Hepatocyte (in vitro differentiated cells): ENCODE results near the gene ANKRD55. TPM values are rescaled to one million over a fixed set of nuclear protein-coding genes. Genes with fewer than 3 reads are reported as not detected.
"Not testable (repeated sequence)": the region's sequence is repeated elsewhere in the genome, so short reads cannot be mapped to it uniquely, and the experiment has no call there.

Source experiments
- DNase-seq: peaks from one replicate; pipeline ENCODE4 v3.0.0-alpha.2; 2016; ENCODE audit warnings: low spot score
- H2AFZ ChIP-seq: fragments of 200-600 bp; sonication (generic); 2 replicates; pipeline ENCODE4 v1.6.0; 2016; ENCODE audit warnings: antibody characterized with exemption, mild to moderate bottlenecking
- H3K27ac ChIP-seq: fragments of 200-600 bp; sonication (generic); 2 replicates; pipeline ENCODE4 v1.5.1; 2016; ENCODE audit warnings: mild to moderate bottlenecking
- H3K27me3 ChIP-seq: fragments of 200-600 bp; sonication (generic); 2 replicates; pipeline ENCODE4 v1.6.1; 2016
- H3K36me3 ChIP-seq: fragments of 200-600 bp; sonication (generic); replicated peaks from 2 replicates; pipeline ENCODE4 v1.5.1; 2016; ENCODE audit warnings: low read depth; ENCODE audit not compliant: insufficient read depth
- H3K4me1 ChIP-seq: fragments of 200-600 bp; sonication (generic); 2 replicates; pipeline ENCODE4 v1.5.1; 2016; ENCODE audit warnings: mild to moderate bottlenecking, moderate library complexity; ENCODE audit not compliant: insufficient read depth
- H3K4me2 ChIP-seq: fragments of 200-600 bp; sonication (generic); 2 replicates; pipeline ENCODE4 v1.6.0; 2016
- H3K4me3 ChIP-seq: fragments of 200-600 bp; sonication (generic); 2 replicates; pipeline ENCODE4 v1.5.1; 2016; ENCODE audit warnings: mild to moderate bottlenecking
- H3K79me2 ChIP-seq: fragments of 200-600 bp; sonication (generic); 2 replicates; pipeline ENCODE4 v1.6.0; 2017; ENCODE audit warnings: mild to moderate bottlenecking
- H3K9me2 ChIP-seq: fragments of 200-600 bp; sonication (generic); replicated peaks from 2 replicates; pipeline ENCODE4 v1.6.0; 2017; ENCODE audit warnings: mild to moderate bottlenecking; ENCODE audit not compliant: insufficient read depth
- H3K9me3 ChIP-seq: fragments of 200-600 bp; sonication (generic); 2 replicates; pipeline ENCODE4 v1.5.1; 2016; ENCODE audit warnings: low read depth, mild to moderate bottlenecking
- H4K20me1 ChIP-seq: fragments of 200-600 bp; sonication (generic); 2 replicates; pipeline ENCODE4 v1.6.0; 2016; ENCODE audit warnings: mild to moderate bottlenecking; ENCODE audit not compliant: insufficient read depth, poor library complexity, severe bottlenecking
- EZH2 ChIP-seq: fragments of 200-600 bp; sonication (generic); IDR thresholded peaks from 2 replicates; pipeline ENCODE4 v1.6.1; 2016; ENCODE audit warnings: antibody characterized with exemption, mild to moderate bottlenecking, borderline replicate concordance
- EZH2phosphoT487 ChIP-seq: fragments of 200-600 bp; sonication (generic); IDR thresholded peaks from one replicate; pipeline ENCODE4 v1.6.1; 2018; ENCODE audit warnings: antibody characterized with exemption, mild to moderate bottlenecking, low read depth, moderate library complexity; ENCODE audit not compliant: unreplicated experiment, severe bottlenecking
- WGBS: methylation state at CpG from one replicate; pipeline ENCODE4 v1.1.6; 2016; ENCODE audit warnings: low lambda C conversion rate; ENCODE audit errors: missing lambda C conversion rate; 5-methylcytosine and 5-hydroxymethylcytosine counted together
- polyA plus RNA-seq: library from polyadenylated mRNA; unstranded; fragments of >200 nt; fragmentation: Nextera tagmentation; extraction: Ambion mirVana; gene quantifications from 2 replicates; pipeline ENCODE4 v1.2.1, GENCODE V29; 2016
- total RNA-seq: library from RNA; depleted of rRNA; stranded (reverse); fragments of >200 nt; gene quantifications from 2 replicates; pipeline ENCODE4 v1.2.3, GENCODE V29; 2014
- TF ChIP-seq, protein P1 (sequence below): fragments of 200-600 bp; sonication (generic); IDR thresholded peaks from 2 replicates; pipeline ENCODE4 v1.5.1; 2016; ENCODE audit warnings: antibody characterized with exemption, mild to moderate bottlenecking; ENCODE audit not compliant: poor library complexity

Gene ANKRD55
- total and polyA plus RNA-seq, 2 experiments from 2014 or later: 0.20 to 0.31 TPM

DNA sequence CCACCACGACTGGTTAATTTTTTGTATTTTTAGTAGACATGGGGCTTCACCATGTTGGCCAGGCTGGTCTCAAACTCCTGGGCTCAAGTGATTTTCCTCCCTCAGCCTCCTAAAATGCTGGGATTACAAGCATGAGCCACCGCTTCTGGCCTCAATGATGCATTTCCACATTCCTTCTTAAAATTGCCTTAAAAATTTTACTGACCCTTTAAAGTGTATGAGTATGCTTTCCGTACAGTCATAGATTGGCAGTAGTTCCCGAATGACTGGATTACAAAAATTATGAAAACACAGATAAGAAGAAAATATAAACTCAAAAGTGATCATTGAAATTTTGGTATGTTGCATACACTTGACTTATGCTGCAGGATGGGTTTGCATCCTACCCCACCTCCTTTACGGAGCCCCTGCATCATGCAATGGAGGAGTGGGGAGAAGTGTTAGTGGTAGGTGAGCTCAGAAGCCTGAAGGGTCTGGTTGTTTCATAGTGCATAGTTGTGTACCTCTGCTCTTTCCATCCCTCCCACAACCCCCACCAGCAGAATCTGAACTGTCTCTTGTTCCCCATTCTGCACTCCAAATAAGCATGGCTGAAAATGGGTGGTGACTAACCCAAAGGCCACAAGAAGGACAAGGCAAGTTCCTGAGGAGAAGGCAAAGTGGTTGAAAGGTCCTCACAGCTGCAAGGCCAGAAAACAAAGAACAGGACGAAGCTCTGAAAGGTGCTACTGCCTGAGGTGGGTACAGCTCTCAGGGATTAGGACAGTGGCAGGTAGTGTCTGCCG is 26.8 kb downstream of the ANKRD55 start:
- no peaks in the 10 kb centered on the region for H3K79me2 ChIP-seq
- TF ChIP-seq EZH2 (no peak), EZH2phosphoT487 (no peak)
- TF ChIP-seq, protein P1, sequence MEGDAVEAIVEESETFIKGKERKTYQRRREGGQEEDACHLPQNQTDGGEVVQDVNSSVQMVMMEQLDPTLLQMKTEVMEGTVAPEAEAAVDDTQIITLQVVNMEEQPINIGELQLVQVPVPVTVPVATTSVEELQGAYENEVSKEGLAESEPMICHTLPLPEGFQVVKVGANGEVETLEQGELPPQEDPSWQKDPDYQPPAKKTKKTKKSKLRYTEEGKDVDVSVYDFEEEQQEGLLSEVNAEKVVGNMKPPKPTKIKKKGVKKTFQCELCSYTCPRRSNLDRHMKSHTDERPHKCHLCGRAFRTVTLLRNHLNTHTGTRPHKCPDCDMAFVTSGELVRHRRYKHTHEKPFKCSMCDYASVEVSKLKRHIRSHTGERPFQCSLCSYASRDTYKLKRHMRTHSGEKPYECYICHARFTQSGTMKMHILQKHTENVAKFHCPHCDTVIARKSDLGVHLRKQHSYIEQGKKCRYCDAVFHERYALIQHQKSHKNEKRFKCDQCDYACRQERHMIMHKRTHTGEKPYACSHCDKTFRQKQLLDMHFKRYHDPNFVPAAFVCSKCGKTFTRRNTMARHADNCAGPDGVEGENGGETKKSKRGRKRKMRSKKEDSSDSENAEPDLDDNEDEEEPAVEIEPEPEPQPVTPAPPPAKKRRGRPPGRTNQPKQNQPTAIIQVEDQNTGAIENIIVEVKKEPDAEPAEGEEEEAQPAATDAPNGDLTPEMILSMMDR: no peak
- no peaks in the 10 kb centered on the region for H3K36me3 ChIP-seq
- H3K27me3 ChIP-seq: no peaks in the 10 kb centered on the region
- H3K27ac ChIP-seq: no peak overlapping the region
- DNase-seq: no peak
- peaks cover 4% of the 10 kb centered on the region for H3K4me1 ChIP-seq
- no peaks in the 10 kb centered on the region for H3K9me2 ChIP-seq
- no peak overlapping the region for H3K4me3 ChIP-seq
- no peaks in the 10 kb centered on the region for H4K20me1 ChIP-seq
- no peak overlapping the region for H2AFZ ChIP-seq
- H3K4me2 ChIP-seq: no peak overlapping the region
- H3K9me3 ChIP-seq: no peaks in the 10 kb centered on the region
- WGBS: 88% methylated on average over 7 of the region's 7 CpGs

- not testable (repeated sequence) for H3K4me1 ChIP-seq, H3K36me3 ChIP-seq, H3K9me3 ChIP-seq, H3K4me3 ChIP-seq, H3K4me2 ChIP-seq, H3K9me2 ChIP-seq, H3K27ac ChIP-seq, H4K20me1 ChIP-seq, DNase-seq, H2AFZ ChIP-seq, H3K27me3 ChIP-seq, H3K79me2 ChIP-seq
Measured at GRCh38 chr5:56203936-56204335, 29.2 kb downstream of the ANKRD55 start.

GRCh38 chr5:56202483-56202882 is 30.6 kb downstream of the ANKRD55 start:
- TF ChIP-seq, protein P1: no peak
- no peak for TF ChIP-seq EZH2
- TF ChIP-seq EZH2phosphoT487: no peak
- Histone ChIP-seq H3K36me3 (no peaks in the 10 kb centered on the region), H4K20me1 (no peaks in the 10 kb centered on the region), H3K4me3 (no peak overlapping the region), H3K79me2 (no peaks in the 10 kb centered on the region), H3K9me3 (no peaks in the 10 kb centered on the region), H2AFZ (no peak overlapping the region), H3K4me1 (peaks cover 4% of the 10 kb centered on the region), H3K27ac (no peak overlapping the region), H3K4me2 (no peak overlapping the region), H3K27me3 (no peaks in the 10 kb centered on the region), H3K9me2 (no peaks in the 10 kb centered on the region)
- WGBS: 51% methylated on average over 3 of the region's 3 CpGs
- DNase-seq: no peak

GRCh38 chr5:56201762-56202261 is 31.3 kb downstream of the ANKRD55 start:
- not testable (repeated sequence) for H3K36me3 ChIP-seq, H3K9me3 ChIP-seq, H3K27ac ChIP-seq, H3K9me2 ChIP-seq, H3K27me3 ChIP-seq, H3K4me3 ChIP-seq, H4K20me1 ChIP-seq, H2AFZ ChIP-seq, DNase-seq, H3K4me1 ChIP-seq, H3K4me2 ChIP-seq, H3K79me2 ChIP-seq
- WGBS: 86% methylated on average over 3 of the region's 3 CpGs
